Measurements from ENCODE around the gene MAN1C1. TPM values are rescaled to one million over a fixed set of nuclear protein-coding genes. Genes with fewer than 3 reads are reported as not detected.
"Not testable (repeated sequence)": the region's sequence is repeated elsewhere in the genome, so short reads cannot be mapped to it uniquely, and the experiment has no call there.

Gene MAN1C1
- total RNA-seq, 4 donors from 2014 or later, result 14.6 to 25.1 (median 17.5) TPM

GRCh38 chr1:25694167-25695007 lies 77.8 kb downstream of the MAN1C1 start:
- no peak overlapping the region for H3K4me3 ChIP-seq
- DNase-seq (ENCODE audit: low spot score in 2 of 2), result peak in 1 of 2 donors; percentile 64
- no peaks in the 10 kb centered on the region for H3K27me3 ChIP-seq
- no peak for TF ChIP-seq POLR2A (IDR thresholded peaks at IDR 0.05)
- peak in 1 of 2 donors; percentile 61 for TF ChIP-seq EP300 (IDR thresholded peaks at IDR 0.05)
- H3K9me3 ChIP-seq, result no peaks in the 10 kb centered on the region
- peak overlapping the region in 3 of 4 donors; percentile 48 to 86 (median 76) for H3K27ac ChIP-seq
- 42 to 48% methylated on average over 9 of the region's 9 CpGs for WGBS, 2 donors
- peaks cover 0 to 55% (median 22%) of the 10 kb centered on the region in 4 donors for H3K4me1 ChIP-seq
- H3K36me3 ChIP-seq, result no peaks in the 10 kb centered on the region

DNA sequence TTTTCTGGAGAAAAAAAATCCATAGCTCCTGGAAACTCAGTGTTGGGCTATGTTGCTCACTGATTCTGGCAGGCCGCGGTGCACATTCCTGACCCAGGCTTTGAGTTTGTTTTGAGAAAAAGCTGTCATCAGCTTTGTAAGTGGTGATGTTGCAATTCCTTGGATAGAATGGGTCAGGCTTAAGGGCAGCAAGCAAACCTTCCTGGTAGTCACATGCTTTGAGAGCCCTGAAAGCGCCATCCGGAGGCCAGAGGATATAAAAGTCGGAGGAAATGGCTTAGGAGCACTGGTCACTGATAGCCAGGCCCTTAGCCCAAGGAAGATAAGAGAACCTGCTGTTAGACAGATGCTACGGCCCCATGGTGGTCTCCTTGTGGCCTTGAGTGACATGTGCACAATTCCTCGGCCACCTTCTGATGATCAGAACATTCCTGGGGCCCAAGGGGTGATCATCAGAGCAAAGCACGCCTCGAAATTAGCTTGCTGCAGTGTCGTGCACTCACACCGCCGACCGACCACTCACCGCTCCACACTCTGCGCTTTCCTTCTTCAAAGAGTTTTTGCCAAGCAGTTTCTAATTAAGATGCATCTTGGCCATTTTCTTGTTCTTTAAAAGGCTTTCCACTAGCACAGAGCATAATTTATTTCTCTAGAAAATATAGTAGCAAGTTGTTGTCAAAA lies 78.6 kb downstream of the MAN1C1 start:
- 57 to 65% methylated on average over 15 of the region's 15 CpGs for WGBS, 2 donors
- H3K4me3 ChIP-seq, result no peak overlapping the region
- peak overlapping the region in 3 of 4 donors; percentile 48 to 86 (median 76) for H3K27ac ChIP-seq
- H3K27me3 ChIP-seq, result no peaks in the 10 kb centered on the region
- H3K36me3 ChIP-seq, result no peaks in the 10 kb centered on the region
- TF ChIP-seq EP300 (IDR thresholded peaks at IDR 0.05) (peak; percentile 70 to 97), CTCF (IDR thresholded peaks at IDR 0.05) (no peak)
- no peaks in the 10 kb centered on the region for H3K9me3 ChIP-seq
- peak; percentile 65 to 81 for DNase-seq (ENCODE audit: low spot score in 2 of 2)
- peaks cover 0 to 64% (median 26%) of the 10 kb centered on the region in 4 donors for H3K4me1 ChIP-seq

DNA sequence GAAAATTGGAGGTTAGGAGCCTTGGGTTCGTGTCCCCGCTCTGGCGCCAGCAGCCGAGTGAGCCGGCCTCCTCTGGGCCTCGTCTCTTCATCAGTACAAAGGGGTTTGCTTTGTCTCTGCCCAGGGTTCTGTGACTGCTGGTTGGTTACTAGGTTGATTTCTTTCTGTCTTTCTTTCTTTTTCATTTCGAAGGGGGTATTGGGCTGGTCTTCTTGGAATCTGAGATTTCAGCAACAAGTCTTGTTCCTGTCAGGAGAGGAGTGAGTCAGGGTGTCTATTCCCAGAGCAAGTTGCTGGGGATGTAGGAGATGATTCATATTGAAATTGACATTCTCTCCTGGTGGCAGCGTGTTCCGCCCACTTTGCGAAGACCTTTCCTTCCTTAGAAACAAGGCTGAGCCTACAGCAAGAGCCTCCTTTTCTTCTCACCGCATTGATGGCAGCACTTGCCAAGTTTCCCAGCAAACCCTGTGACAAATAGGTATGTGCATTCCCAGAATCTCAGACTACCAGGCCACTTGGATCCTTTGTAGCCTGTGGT lies 79.2 kb downstream of the MAN1C1 start:
- Histone ChIP-seq H3K36me3 (no peaks in the 10 kb centered on the region), H3K27me3 (no peaks in the 10 kb centered on the region), H3K9me3 (no peaks in the 10 kb centered on the region), H3K4me3 (no peak overlapping the region), H3K4me1 (peaks cover 0 to 70% (median 31%) of the 10 kb centered on the region in 4 donors), H3K27ac (peak overlapping the region in 3 of 4 donors; percentile 48 to 86 (median 76))
- TF ChIP-seq EP300 (IDR thresholded peaks at IDR 0.05) (peak in 1 of 2 donors; percentile 35), CTCF (IDR thresholded peaks at IDR 0.05) (no peak), POLR2A (IDR thresholded peaks at IDR 0.05) (no peak)
- 71 to 72% methylated on average over 11 of the region's 11 CpGs for WGBS, 2 donors
- peak in 1 of 2 donors; percentile 51 for DNase-seq (ENCODE audit: low spot score in 2 of 2)

DNA sequence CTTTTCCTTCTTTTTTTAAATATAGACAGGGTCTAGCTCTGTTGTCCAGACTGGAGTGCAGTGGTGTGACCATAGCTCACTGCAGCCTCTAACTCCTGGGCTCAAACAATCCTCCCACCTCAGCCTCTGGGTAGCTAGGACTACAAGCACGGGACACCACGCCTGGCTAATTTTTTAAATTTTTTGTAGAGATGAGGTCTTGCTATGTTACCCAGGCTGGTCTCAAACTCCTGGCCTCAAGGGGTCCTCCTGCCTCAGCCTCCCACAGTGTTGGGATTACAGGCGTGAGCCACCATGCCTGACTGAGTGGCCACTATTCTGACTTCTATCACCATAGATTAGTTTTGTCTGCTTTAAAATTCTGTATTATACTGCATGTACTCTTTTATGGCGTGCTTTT lies 80.1 kb downstream of the MAN1C1 start:
- WGBS, 2 donors, result 92% methylated on average over 4 of the region's 4 CpGs
- not testable (repeated sequence) for H3K36me3 ChIP-seq; H3K9me3 ChIP-seq; H3K4me3 ChIP-seq; H3K27me3 ChIP-seq; DNase-seq (ENCODE audit: low spot score in 2 of 2)
- Histone ChIP-seq H3K27ac (peak overlapping the region in 2 of 4 donors; percentile 76 to 86), H3K4me1 (peaks cover 0 to 78% (median 37%) of the 10 kb centered on the region in 4 donors)

GRCh38 chr1:25697435-25698217 lies 81.0 kb downstream of the MAN1C1 start:
- no peak for DNase-seq (ENCODE audit: low spot score in 2 of 2)
- H3K27ac ChIP-seq, result no peak overlapping the region
- H3K4me1 ChIP-seq, result peaks cover 0 to 86% (median 37%) of the 10 kb centered on the region in 4 donors
- no peak overlapping the region for H3K4me3 ChIP-seq
- no peaks in the 10 kb centered on the region for H3K27me3 ChIP-seq
- H3K9me3 ChIP-seq, result no peaks in the 10 kb centered on the region
- WGBS, 2 donors, result 75 to 77% methylated on average over 10 of the region's 10 CpGs
- no peaks in the 10 kb centered on the region for H3K36me3 ChIP-seq
- TF ChIP-seq CTCF (IDR thresholded peaks at IDR 0.05) (no peak), POLR2A (IDR thresholded peaks at IDR 0.05) (no peak), EP300 (IDR thresholded peaks at IDR 0.05) (no peak)
